GM12872 (cell line): ENCODE measurements around the gene HARBI1.

ENCODE experiments used
- CTCF ChIP-seq: IDR thresholded peaks from 3 replicates; pipeline ENCODE4 v1.5.1; 2011; ENCODE audit warnings: low read depth, mild to moderate bottlenecking, low read length, moderate library complexity; ENCODE audit not compliant: insufficient read depth

HARBI1 gene

GRCh38 chr11:46659908-46660307 is 42.9 kb upstream of the HARBI1 start:
- TF ChIP-seq CTCF = no peak

- TF ChIP-seq CTCF = no peak
Measured at GRCh38 chr11:46658259-46658658, 41.2 kb upstream of the HARBI1 start.

- no peak for TF ChIP-seq CTCF
Measured at GRCh38 chr11:46657186-46657585, 40.2 kb upstream of the HARBI1 start.

DNA sequence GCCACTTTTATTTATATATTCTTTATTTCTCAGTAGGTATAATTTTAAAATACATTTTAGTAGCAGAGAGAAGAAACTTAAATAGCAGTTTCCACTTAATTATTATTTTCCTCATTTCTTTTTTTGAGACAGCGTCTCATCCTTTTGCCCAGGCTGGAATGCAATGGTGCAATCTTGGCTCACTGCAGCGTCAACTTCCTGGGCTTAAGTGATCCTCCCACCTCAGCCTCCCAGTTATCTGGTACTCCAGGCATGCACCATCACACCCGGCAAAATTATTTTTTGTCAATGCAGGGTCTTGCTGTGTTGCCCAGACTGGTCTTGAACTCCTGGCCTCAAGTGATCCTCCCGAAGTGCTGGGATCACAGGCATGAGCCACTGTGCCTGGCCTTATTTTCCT is 38.6 kb upstream of the HARBI1 start:
- TF ChIP-seq CTCF = no peak

- TF ChIP-seq CTCF = no peak
Measured at GRCh38 chr11:46649180-46649738, 32.2 kb upstream of the HARBI1 start.

DNA sequence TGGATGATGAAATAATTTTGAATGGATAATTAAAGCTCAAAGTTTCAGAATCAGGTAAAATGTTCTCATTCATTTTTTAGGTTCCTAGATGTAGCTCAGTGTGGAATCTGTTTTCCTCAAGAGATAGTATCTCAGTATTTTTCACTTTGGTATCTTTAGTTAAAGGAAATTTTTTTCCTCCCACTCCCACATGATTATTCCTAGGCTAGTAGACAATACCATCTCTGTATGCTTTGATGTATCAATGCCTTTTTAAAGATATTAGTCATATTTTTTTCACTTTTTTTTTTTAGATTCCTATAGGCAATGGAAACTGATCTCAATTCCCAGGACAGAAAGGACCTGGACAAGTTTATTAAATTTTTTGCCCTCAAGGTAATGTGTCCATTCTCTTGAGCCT is 27.0 kb upstream of the HARBI1 start:
- no peak for TF ChIP-seq CTCF

- TF ChIP-seq CTCF = no peak
Measured at GRCh38 chr11:46643531-46643930, 26.5 kb upstream of the HARBI1 start.

DNA sequence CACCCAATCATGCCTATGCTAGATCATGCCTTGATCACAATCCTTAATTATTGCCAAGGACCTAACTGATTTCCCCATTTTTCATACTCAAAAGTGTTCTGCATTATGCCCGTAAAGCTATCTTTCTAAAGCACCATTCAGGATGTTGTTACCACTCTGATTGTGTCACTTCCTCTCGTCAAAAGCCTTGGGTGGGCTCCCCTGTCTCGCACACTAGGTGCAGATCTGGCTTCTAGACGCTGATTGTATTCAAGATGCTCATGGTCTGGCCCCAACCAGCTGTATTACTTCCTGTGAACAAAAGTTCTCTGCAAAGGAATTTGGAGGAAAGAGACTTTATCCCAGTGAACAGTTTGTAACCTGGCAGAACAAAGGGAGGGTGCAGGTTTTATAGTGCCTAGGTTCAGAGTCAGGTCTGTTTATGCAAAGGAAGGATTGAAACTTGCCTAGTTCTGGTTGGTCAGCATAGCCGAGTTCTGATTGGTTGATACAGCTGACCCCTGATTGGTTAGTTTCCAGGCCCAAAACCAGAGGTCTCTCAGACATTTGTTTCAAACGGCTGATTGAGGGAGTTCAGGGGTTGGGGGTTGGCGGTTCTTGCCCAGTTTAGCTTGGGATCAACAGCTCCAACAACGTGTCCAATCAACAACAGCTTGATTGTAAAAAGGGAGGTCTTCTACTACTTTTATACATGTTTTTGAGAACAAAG is 25.8 kb upstream of the HARBI1 start:
- TF ChIP-seq CTCF = no peak
